HepG2 (cell line): ENCODE measurements around the gene GALNT16. TPM values are rescaled to one million over a fixed set of nuclear protein-coding genes. Genes with fewer than 3 reads are reported as not detected.

Experiments used
- ARNTL ChIP-seq: sonication (generic); formaldehyde crosslinking; IDR thresholded peaks from 2 replicates; pipeline ENCODE4 v1.4.0; 2020; ENCODE audit warnings: mild to moderate bottlenecking, missing genetic modification reagents
- ASH2L ChIP-seq: fragments of 300-600, 200-600 bp; sonication (generic); IDR thresholded peaks from 2 replicates; pipeline ENCODE4 v1.7.0; 2017; ENCODE audit warnings: low read depth, mild to moderate bottlenecking, moderate library complexity, mixed read lengths, low read length; ENCODE audit not compliant: insufficient read length
- ATF5 ChIP-seq: sonication (generic); formaldehyde crosslinking; IDR thresholded peaks from 2 replicates; pipeline ENCODE4 v1.4.0; 2020; ENCODE audit warnings: mild to moderate bottlenecking, low read depth, missing genetic modification reagents
- HMGXB4 ChIP-seq, 2 experiments: sonication (generic) in 1 of 2; formaldehyde crosslinking in 1 of 2; IDR thresholded peaks; 2 replicates each; pipeline versions ENCODE4 v1.4.0 to v1.6.1; 2018 to 2020; ENCODE audit warnings: missing genetic modification reagents in 2 of 2, borderline replicate concordance in 1 of 2, low read depth in 1 of 2, mild to moderate bottlenecking in 1 of 2, missing biosample characterization in 1 of 2
- NCOA1 ChIP-seq: sonication (generic); formaldehyde crosslinking; IDR thresholded peaks from 2 replicates; pipeline ENCODE4 v1.9.0; 2021; ENCODE audit warnings: missing genetic modification reagents
- NCOR1 ChIP-seq: fragments of 200-600 bp; sonication (generic); IDR thresholded peaks from 2 replicates; pipeline ENCODE4 v1.7.0; 2017; ENCODE audit warnings: antibody characterized with exemption, low read length, borderline replicate concordance
- NFE2 ChIP-seq: sonication (generic); formaldehyde crosslinking; IDR thresholded peaks from 2 replicates; pipeline ENCODE4 v1.4.0; 2020; ENCODE audit warnings: missing genetic modification reagents
- NR2C2 ChIP-seq: sonication (generic); formaldehyde crosslinking; IDR thresholded peaks from 2 replicates; pipeline ENCODE4 v1.4.0; 2020; ENCODE audit warnings: missing genetic modification reagents, mild to moderate bottlenecking, moderate library complexity, borderline replicate concordance
- POLR2G ChIP-seq: fragments of 200-400 bp; formaldehyde crosslinking; IDR thresholded peaks from 2 replicates; pipeline ENCODE4 v1.6.1; 2018; ENCODE audit warnings: mild to moderate bottlenecking, low read depth, low read length, moderate library complexity
- SIN3B ChIP-seq: fragments of 150-350 bp; IDR thresholded peaks from 2 replicates; pipeline ENCODE4 v1.6.1; 2014; ENCODE audit warnings: low read length
- SMARCE1 ChIP-seq: fragments of 450-650 bp; IDR thresholded peaks from 2 replicates; pipeline ENCODE4 v1.6.1; 2017; ENCODE audit warnings: borderline replicate concordance
- TP53 ChIP-seq: sonication (generic); formaldehyde crosslinking; conservative IDR thresholded peaks from 2 replicates; pipeline ENCODE4 v1.4.0; 2020; ENCODE audit warnings: missing genetic modification reagents
- ZBTB10 ChIP-seq: sonication (generic); formaldehyde crosslinking; IDR thresholded peaks from 2 replicates; pipeline ENCODE4 v1.4.0; 2020; ENCODE audit warnings: missing genetic modification reagents, borderline replicate concordance
- ZFP37 ChIP-seq: sonication (generic); formaldehyde crosslinking; IDR thresholded peaks from 2 replicates; pipeline ENCODE4 v1.4.0; 2020; ENCODE audit warnings: missing genetic modification reagents, borderline replicate concordance
- ZNF235 ChIP-seq: sonication (generic); formaldehyde crosslinking; IDR thresholded peaks from 2 replicates; pipeline ENCODE4 v1.8.1; 2023; ENCODE audit warnings: mild to moderate bottlenecking, missing genetic modification reagents, borderline replicate concordance
- ZNF281 ChIP-seq: sonication (generic); formaldehyde crosslinking; IDR thresholded peaks from 2 replicates; pipeline ENCODE4 v1.4.0; 2020; ENCODE audit warnings: missing genetic modification reagents, borderline replicate concordance
- ZNF431 ChIP-seq: sonication (generic); formaldehyde crosslinking; IDR thresholded peaks from 2 replicates; pipeline ENCODE4 v1.9.0; 2022; ENCODE audit warnings: missing genetic modification reagents, low read depth, mild to moderate bottlenecking, borderline replicate concordance
- ZNF552 ChIP-seq: sonication (generic); formaldehyde crosslinking; IDR thresholded peaks from 2 replicates; pipeline ENCODE4 v1.9.0; 2022; ENCODE audit warnings: missing genetic modification reagents, mild to moderate bottlenecking, borderline replicate concordance
- ZNF570 ChIP-seq: sonication (generic); formaldehyde crosslinking; IDR thresholded peaks from 2 replicates; pipeline ENCODE4 v1.4.0; 2020; ENCODE audit warnings: mild to moderate bottlenecking, missing genetic modification reagents, borderline replicate concordance
- ZNF788 ChIP-seq: sonication (generic); formaldehyde crosslinking; IDR thresholded peaks from 2 replicates; pipeline ENCODE4 v1.5.0; 2020; ENCODE audit warnings: mild to moderate bottlenecking, missing genetic modification reagents, borderline replicate concordance
- polyA plus RNA-seq, 8 experiments: library from polyadenylated mRNA; depleted of rRNA in 3 of 8; stranded (reverse) in 7 of 8; unstranded in 1 of 8; fragments of >200 nt; fragmentation: Illumina TruSeq in 4 of 8; extraction: Trizol in 4 of 8; gene quantifications; 2 replicates each; pipeline versions ENCODE4 v1.2.1 to v1.2.3, GENCODE V29; 2011 to 2016; ENCODE audit warnings: low read depth in 4 of 8, missing spikeins in 1 of 8, mixed read lengths in 1 of 8; ENCODE audit not compliant: insufficient read depth in 1 of 8
- total RNA-seq, 5 experiments: library from RNA; depleted of rRNA; stranded (reverse); fragments of >200 nt; fragmentation: Illumina TruSeq; extraction: Trizol; gene quantifications; 2 replicates each; pipeline ENCODE4 v1.2.3, GENCODE V29; 2016; ENCODE audit warnings: low read depth in 1 of 5

The GALNT16 gene
- total and polyA plus RNA-seq, 2 of the 13 experiments (the other 11 are each of a cell fraction or from before 2014, with no cell fraction given) = 0.54 to 0.82 TPM

GRCh38 chr14:69398053-69398817 is 138.3 kb downstream of the GALNT16 start, which contains the start of the genes ERH and SLC39A9 (continued):
- TF ChIP-seq ZNF431 (CRISPR knock-in tag) (no peak), NFE2 (CRISPR knock-in tag) (no peak), ZNF552 (CRISPR knock-in tag) (no peak; the same call in 1 of the 2 replicates), ATF5 (CRISPR knock-in tag) (no peak), ZNF788 (CRISPR knock-in tag) (peak; percentile 17; the same call in 1 of the 2 replicates), NR2C2 (CRISPR knock-in tag) (peak; percentile 99), ZNF281 (CRISPR knock-in tag) (peak; percentile 71; the same call in 1 of the 2 replicates), SIN3B (peak; percentile 34; the same call in 1 of the 2 replicates), POLR2G (peak; percentile 94), SMARCE1 (no peak), TP53 (0 out of 2 replicates have a peak, but pooled peaks have one; percentile 53), ZBTB10 (CRISPR knock-in tag) (0 out of 2 replicates have a peak, but pooled peaks have one; percentile 29), ZFP37 (CRISPR knock-in tag) (no peak), ZNF235 (CRISPR knock-in tag) (0 out of 2 replicates have a peak, but pooled peaks have one; percentile 67), ARNTL (peak; percentile 34; the same call in 1 of the 2 replicates), NCOA1 (CRISPR knock-in tag) (no peak), NCOR1 (peak; percentile 60; the same call in 1 of the 2 replicates), HMGXB4 (CRISPR knock-in tag; IDR thresholded peaks at IDR 0.05; ENCODE audit: borderline replicate concordance in 1 of 2, low read depth in 1 of 2) (peak; percentile 59 to 76), ZNF570 (no peak), ASH2L (peak; percentile 83)
